Activated CD4-positive, CD25-positive, alpha-beta regulatory T cell treated with anti-CD3 and anti-CD28 coated beads, Interleukin-2, amount 50 U/mL, for 24 hours (primary cell): ENCODE data around the gene TRDMT1.

Experiments
- ATAC-seq, 2 donors: fragments of 150-1000 bp; cut with Tn5 transposase; one replicate each; pipeline ENCODE4 v1.10.0; 2021; ENCODE audit warnings: mild to moderate bottlenecking in 1 of 2, moderate library complexity in 1 of 2

The TRDMT1 gene

DNA sequence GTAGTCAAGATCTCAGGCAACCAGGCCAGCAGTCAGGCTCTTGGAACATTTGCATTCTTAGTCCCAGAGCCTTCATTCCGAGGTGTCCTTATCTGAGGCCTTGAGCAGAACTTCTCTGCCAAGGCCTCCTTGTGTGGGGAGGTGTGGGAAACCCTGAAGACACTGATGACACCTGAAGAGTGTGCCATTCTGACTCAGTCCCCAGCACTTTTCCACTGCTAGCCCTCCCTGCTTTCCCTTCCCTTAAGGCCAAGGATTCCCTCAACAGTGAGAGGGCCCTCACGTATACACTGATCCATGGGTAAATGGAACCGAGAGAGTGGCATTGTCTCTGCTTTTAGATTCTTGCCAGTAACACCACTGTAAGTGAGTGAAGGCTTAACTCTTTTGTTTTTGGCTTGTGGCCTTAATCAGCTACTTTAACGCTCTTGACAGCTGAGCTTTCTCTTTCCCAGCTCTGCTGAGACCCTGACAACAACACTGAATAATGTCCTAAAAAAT lies 30.3 kb downstream of the TRDMT1 start:
- ATAC-seq, result no peak

DNA sequence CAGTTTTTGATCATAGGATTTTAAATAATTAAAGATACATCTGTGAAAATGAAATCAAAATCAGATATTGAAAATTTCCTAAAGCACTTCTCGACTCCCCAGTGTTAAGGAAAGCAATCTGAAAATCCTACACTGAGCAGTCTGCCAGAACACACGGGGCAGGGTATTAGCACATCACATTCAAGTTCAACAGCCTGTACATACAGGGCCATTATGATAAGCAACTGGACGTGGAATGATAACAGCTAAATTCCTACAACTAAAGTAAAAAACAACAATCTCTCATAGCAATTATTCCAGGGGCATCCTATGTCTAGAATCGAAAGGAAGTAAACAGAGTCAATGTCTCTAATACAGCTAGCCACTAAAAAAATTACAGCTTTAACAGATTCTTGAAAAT lies 31.7 kb downstream of the TRDMT1 start:
- ATAC-seq, result no peak

DNA sequence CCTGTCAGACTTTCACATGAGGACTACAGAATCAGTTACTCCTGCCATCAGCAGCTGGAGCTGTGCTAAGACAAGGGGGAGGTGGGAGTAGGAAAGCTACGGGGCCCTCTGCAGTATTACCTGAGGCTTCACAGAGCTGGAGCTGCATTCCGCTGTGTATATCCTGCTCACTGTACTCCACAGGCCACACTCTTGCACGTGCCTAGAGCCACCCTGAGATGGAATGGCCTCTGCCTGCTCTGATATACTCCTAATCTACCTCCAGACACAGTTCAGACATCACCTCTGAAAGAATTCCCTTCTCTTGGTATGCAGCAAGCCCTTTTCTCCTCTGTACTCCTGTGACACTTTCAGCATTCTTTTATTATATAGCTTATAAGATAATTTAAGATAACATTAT lies 34.8 kb downstream of the TRDMT1 start:
- ATAC-seq, result no peak

DNA sequence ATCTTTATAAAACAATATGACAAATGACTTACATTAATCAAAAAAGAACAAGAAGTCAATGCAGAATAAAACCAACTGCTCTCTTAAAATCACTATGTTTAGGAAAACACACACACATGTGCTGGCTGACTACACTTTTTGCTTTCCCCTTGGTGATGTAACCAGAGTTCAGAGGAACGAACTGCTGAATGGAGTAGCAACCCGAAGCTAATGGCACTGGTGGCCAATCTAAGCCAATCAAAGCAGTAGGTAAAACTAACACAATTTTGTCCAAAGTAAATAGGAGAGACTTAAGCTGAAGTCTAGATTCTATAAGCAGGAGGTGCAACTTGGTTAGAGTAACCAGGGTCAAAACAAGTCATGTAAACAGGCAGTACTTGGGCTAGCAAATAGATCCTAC lies 38.6 kb downstream of the TRDMT1 start:
- no peak for ATAC-seq

DNA sequence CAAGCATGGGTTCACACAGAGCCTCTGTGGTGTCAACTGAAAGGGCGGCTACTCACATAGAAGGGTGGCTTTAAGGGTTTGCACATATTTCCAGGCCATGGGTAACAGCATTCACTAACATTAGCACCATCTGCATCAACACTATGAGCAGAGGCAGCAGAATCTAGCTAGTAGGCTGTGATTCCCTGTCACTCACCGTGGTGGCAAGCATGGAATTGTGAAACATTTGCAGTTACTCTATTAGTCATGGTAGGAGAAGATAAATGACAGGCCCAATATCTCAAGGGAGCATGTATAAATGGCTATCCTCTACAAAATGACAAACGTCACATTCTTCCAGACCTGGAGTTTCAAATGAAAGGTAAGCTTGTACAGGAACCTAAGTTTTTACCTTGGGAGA lies 39.7 kb downstream of the TRDMT1 start:
- no peak for ATAC-seq

DNA sequence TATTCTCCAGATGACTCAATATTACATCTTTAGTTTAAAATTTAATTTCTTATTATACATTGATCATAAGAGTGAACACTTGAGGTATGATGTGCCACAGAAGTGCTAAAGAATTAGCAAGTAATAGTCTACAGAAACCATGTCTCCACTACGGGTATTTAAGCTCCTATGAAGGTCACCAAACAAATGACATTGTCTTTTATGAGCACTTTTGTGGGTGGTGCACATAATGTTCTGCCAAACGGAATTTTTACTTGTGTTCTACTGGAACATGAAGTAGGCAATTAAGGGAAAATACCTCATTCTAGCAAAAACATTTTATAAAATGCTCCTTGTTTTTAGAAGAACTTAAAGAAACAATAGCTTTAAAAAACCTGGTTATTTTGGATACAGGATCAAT lies 44.4 kb downstream of the TRDMT1 start:
- ATAC-seq, result no peak

DNA sequence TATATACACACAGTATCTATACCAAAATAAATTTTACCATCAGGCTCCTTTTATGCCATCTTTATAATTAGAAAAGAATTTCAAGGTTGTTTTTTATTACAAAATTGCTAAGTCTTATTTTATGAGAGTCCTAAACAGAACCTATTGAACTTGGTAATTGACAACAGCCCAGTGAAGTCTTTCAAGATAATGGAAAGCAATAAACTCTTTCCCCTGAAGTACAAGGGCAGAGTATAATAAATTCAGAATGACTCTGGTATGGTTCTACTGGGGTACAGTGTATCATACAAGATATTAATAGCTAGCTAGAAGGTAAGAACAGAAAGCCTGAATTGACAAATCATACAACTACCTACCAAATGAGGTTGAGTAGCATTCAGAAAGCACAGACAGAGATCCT lies 45.6 kb downstream of the TRDMT1 start:
- no peak for ATAC-seq

DNA sequence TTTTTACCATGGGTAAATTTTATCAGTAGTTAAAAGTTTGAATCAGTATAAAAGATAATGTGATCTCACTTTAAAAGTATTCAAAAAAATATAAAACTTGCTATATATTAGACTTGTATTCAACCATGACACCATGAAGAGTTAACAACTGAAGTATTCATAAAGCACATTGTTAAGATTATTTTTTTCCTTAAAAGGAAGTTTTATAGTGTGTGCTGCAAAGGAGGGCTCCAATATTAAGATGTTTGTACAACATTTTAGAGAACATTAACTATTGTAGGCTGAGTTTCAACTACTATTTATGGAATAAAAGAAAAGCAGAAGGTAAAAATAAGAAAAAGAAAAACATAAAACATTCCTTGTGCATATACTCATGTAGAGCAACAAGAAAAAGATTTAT lies 47.4 kb downstream of the TRDMT1 start:
- no peak for ATAC-seq

DNA sequence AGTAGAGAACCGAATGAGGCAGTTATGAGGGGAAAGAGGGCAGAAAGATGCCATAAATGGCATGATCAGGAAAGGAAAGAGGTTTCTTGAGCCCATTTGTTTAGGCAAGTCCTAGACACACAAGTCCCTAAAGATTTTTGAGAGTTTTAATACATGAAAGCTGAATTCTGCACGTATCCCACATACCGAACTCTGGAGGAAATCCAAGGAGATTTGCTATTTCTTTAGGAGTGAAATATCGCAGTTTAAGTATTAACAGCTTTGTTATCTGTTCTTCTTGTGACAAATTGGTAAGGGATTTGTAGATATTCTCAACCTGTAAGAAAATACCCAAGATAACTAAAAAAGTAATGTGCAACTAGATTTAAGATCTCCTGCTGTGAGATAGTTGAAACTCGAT lies 48.2 kb downstream of the TRDMT1 start:
- no peak for ATAC-seq

DNA sequence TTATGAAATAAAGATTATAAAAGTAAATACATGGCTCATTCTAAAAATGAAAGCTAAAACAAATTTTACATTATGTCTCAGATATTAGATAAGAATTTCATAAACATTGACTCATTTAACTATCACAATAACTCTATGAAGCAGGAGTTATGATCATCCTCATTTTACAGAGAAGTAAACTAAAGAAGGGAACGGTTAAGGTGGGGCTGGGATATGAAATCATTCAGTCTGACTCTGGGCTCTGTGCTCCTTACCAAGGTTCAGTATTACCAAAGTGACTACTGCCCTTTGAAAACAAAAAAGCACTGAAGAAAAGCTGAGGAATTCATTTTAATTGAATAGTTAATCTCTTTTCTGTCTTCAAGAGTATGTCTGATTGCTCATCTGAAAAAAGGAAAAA lies 49.8 kb downstream of the TRDMT1 start:
- ATAC-seq, result no peak

DNA sequence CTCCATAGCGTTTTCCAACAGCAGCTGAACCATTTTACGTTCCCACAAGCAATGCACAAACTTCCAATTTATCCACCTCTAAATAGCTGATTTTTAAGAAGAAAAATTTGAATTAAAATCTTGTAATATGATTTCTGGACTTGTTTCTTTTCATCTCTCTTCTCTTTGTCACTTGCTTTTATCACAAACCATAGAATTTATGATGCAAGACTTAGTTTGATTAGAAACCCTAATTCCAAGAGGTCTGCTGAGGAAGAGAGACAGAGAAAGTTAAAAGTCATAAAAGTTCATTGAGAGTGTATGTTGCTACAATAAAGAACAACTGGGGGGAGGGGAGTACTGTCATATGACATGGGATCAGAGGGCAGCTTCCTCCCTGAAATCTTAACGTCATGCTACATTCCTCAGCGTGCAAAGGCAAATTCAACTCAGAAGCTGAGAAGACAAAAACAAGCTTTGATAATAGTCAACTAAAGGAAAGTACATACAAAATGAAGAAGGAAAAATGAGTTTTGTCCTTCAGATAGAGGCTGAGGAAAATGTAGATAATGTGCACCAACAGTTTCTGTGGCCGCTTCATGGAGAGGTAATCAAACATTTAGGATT lies 53.5 kb downstream of the TRDMT1 start:
- ATAC-seq, result no peak

DNA sequence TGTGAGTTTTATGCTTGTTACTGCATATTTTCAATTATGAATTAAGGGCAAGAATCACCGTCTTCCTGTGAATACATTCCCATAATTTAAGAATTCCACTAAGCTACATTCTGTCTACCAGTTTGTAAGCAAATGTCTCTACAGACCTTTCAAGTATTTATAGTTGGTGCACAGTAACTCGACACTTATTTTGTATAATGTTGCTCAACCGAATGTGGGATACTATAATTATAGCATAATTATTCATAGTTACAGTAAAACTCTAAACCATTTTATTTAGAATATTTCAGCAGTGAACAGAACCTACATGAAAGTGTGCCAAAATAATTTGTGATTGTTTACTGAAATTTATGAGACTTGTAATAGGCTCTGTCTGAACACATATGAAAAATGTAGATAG lies 54.6 kb downstream of the TRDMT1 start:
- no peak for ATAC-seq

DNA sequence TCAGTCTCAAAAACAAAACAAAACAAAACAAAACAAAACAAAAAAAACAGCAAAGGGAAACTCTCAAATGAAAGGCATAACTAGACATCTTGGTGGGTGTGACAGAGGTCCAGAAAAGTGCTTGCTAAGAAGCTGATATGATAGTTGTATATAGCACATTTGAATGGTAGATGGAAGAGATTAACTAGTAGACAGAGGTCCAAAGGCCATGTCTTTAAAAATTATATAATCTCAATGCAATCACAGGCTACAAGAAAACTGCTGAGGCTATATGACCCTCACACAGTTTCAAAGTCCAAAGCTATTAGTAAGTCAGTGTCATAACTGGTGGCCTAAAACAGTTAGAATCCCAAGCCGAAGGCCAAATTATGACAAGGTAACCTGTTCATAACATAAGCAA lies 56.2 kb downstream of the TRDMT1 start:
- no peak for ATAC-seq

DNA sequence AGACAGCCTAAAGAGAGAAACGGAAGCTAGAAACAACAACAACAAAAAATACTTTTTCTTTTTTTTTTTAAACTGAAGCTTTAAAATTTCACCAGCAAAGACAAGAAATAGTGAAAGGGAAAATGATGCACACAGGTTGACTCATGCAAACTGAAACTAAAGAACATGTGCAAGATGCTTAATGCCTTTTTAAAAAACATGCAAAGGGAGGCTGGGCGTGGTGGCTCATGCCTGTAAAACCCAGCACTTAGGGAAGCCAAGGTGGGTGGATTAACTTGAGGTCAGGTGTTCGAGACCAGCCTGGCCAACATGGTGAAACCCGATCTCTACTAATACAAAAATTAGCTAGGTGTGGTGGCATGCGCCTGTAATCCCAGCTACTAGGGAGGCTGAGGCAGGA lies 56.7 kb downstream of the TRDMT1 start:
- peak; percentile 84 to 93 for ATAC-seq

DNA sequence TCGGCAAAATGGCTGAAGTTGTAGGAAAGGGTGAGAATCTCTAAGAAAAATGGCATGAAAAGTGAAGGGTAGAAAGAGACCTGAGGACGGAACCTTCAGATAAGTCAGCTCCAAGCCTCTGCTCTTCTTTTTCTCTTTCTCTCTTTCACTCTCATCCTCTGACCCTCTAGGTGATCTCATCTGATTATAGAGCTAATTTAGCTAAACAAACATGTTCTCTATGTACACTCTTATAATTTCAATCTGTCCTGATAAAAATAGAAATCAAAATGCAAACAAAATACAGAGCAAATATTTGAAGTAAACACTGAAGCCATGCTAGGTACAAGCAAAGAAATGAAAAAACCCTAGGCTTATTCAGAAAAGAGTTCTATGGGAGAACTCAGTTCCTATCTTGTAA lies 57.4 kb downstream of the TRDMT1 start:
- no peak for ATAC-seq

DNA sequence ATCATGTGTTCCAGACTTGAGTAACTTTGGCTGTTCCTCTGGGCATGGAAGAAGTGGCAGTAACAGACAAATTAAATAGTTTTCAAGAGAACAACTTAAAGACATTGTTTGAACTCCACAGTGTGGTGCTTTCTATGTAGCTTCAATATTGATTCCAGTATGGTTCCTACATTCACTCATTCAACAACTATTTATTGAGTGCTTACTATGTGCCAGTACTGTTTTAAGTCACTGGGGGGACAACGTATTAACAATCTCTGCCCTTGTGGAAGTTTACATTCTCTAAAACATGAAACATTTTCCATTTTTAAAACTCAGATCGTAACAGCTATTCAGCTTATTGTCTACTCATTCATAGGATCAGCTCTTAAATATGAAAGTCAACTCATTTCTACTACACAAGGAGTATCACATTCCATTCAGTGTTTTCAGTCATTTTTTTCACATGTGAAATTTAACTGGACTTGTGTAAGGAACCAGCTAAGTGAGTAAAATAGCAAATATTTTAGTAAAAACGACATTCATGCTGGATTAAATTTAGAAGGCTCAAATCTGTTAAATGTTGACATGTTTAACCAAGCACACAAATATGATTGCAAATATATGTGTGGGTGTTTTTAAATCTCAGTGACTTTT lies 58.3 kb downstream of the TRDMT1 start:
- ATAC-seq, result no peak

DNA sequence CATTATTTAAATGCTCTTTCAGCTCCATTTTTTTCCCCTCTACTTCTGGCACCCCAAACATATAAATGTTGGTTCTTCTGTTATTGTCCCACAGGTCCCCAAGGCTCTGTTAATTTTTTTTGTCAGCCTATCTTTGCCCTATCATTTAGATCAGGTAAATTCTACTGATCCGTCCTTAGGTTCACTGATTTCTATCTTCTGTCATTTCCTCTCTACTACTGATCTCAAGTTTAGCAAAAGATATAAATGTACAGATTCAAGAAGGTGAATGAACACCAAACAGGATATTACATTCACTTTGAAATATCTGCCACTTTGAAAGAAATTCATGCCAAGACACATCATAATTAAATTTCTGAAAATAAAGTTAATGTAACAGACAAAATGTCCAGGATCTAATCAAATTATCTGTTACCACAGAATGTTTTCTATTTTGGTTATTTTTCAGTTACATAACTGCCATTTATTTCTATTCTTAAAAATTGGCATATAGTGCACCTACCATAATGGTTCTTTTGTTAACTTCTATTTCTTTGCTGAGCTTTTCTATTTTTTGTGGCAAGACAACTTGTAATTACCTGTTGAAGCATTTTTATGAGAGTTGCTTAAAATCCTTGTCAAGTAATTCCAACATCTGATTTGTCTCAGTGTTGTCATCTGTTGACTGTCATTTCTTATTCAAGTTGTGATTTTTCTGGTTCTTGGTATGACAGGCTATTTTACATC lies 59.8 kb downstream of the TRDMT1 start:
- ATAC-seq, result no peak

DNA sequence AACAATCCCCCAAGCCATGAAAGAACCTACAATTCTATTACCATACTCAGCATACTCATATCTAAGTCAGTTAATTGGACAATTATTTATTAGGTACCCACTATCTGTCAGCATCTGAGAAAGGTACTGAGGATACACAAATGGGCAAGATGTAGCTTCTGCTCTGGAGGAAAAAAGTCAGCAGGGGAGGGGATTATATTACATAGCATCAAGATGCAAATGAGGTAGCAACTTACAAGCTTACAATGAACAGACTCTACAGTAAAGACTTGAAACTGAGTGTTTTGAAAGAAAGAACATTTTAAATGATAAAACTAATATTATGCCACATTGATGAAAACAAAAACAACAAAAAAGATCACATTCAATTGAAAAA lies 61.1 kb downstream of the TRDMT1 start:
- ATAC-seq, result no peak

DNA sequence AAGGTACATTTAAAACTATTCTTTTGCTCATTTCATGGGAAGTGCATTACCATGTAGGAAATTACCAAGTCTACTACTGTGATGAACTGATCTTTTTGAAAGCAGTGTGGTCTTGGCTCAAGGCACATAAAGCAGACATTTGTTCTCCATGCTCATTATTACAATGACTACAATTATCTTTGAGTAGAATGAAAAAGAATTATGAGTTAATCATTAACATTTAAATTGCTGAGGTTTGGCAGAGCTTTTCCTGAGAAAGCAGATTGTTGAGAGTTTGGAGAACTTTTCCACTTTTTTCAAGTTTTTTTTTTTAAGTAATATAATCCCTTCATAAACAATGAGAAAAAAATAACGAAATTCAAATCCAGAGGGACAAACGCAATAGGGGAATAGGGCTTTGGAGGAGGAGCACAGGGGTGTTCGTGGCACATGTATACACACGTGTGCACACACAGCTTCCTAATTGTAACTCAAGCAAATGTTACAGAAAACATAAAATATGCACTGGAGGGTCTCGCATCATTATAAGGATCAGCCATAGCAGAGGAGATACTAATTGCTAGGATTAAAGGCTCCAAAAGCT lies 62.9 kb downstream of the TRDMT1 start:
- no peak for ATAC-seq

DNA sequence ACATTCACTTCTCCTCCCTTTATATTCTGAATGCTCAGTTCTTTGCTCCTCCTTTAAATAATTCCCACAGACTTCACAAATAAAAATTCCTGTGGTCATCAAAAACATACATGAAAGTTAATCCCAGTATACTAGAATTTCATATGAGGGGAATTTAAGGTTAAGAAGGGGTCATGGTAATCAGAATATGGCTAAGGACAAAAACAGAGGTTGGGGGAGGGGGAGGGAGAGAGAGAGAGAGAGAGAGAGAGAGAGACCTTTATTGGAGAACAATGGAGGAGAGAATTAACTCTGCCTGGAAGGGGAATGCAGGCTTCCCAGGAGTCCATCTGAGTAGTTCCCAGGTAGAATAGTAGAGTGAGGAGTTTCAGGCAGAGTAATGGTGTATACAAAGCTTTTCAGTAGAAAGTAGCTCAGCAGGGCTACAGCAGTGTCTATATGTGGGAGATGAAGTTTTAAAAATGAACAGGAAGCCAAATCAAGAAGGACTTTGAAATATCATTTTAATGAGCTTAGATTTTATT lies 66.7 kb downstream of the TRDMT1 start:
- no peak for ATAC-seq

DNA sequence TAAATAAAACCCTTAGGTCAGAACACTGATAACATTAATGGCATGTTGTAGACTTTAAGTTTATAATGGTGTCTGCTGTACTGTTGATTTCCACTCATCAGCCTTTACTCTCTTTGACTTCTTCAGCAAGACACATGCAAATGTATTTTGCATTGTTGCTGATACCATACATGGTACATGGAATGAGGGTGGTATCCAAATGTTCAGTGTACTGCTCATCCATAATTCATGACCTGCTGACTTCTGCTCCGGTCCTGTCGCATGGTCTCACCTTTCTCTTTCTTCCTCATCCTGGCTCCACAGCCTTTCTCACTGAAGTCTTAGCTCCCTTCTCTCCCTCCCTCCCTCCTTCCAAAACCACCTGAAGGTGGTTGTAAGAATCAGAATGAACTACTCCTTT lies 67.2 kb downstream of the TRDMT1 start:
- ATAC-seq, result no peak

DNA sequence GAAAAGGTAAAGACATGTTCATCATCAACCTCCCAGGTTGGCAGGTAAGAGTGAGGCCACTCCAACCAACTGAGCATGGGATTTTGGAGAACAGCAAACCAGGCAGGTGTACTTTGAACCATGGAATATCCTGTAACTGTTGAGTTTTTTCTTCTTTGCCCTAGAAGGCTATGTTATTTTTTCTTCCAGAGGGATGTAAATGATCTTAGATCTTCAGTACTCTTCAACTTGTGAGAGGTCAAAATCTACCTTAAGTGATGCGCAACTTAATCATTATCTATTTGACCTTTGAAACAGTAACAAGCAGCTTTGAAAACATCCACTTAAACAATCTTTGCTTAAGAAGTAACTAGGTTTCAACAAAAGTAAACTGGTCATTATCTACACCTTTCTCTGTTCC lies 71.7 kb downstream of the TRDMT1 start, which contains the start of gene CUBN:
TSS of gene CUBN (minus strand) at position 71 of the 400 bp plus-strand sequence. CDS start at position 25, 46 bp downstream.
- no peak for ATAC-seq

DNA sequence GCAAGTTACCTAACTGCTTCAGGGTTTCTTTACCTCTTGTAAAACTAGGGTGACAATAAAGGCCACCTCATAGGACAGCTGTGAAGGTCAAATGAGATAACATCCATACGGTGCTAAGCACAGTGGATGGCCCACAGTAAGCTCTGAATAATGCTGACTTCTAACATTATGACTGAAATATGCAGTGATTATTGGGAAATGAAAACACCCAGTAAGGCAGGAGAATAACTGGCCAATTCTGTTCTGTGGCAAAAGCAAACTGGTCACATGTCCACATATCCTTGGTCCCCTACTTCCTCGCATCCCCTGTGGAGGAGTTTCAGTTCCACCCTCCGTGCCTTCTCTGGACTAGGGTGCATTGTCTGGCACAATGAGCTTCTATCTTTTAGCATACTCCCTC lies 73.2 kb downstream of the TRDMT1 start:
- no peak for ATAC-seq

DNA sequence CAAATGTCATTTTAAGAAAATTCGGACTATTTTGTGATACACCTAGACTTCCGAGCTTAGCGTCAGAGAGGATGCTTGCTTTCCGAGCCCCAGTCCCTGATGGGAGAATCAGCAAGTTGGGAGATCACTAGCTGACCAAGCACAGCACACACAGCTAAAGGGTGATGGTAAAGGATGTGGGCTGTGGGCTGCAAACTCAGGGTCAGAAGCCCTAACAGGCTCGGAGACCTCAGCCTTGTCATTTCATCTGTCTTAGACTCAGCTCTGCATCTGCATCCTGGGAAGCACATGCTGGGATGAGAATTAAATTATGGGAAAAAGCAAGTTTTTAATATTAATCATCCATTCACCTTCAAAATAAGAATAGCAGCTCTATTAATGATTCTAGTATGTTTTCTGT lies 75.1 kb downstream of the TRDMT1 start:
- no peak for ATAC-seq
